K562 (cell line): Measurements from ENCODE around the gene TXNRD2. TPM values are rescaled to one million over a fixed set of nuclear protein-coding genes. Genes with fewer than 3 reads are reported as not detected.
A peak's percentile ranks its signal among the peaks of the same experiment; 100 is the strongest.

ENCODE experiments used
- BCL6 ChIP-seq: fragments of 250-450 bp; sonication (Bioruptor Pico); IDR thresholded peaks from 2 replicates; pipeline ENCODE4 v1.4.0; 2020
- CTCF ChIP-seq, 3 experiments: IDR thresholded peaks in 2 of 3; conservative IDR thresholded peaks in 1 of 3; 2 replicates each; pipeline ENCODE4 v1.5.1; 2011 to 2012; ENCODE audit warnings: low read length in 3 of 3, mild to moderate bottlenecking in 3 of 3, control low read depth in 2 of 3, improper control_type of control experiment in 1 of 3, inconsistent platforms in 1 of 3, low read depth in 1 of 3, mixed read lengths in 1 of 3, moderate library complexity in 1 of 3; ENCODE audit not compliant: insufficient read depth in 2 of 3
- E2F6 ChIP-seq, 2 experiments: IDR thresholded peaks; 2 replicates each; pipeline ENCODE4 v1.6.1; 2011; ENCODE audit warnings: borderline replicate concordance in 1 of 2, control low read depth in 1 of 2, low read depth in 1 of 2, low read length in 1 of 2, mild to moderate bottlenecking in 1 of 2, mixed read lengths in 1 of 2, moderate library complexity in 1 of 2; ENCODE audit not compliant: insufficient read depth in 1 of 2, insufficient read length in 1 of 2, poor library complexity in 1 of 2, severe bottlenecking in 1 of 2; ENCODE audit errors: extremely low read depth in 1 of 2
- HDAC6 ChIP-seq: IDR thresholded peaks from 2 replicates; pipeline ENCODE4 v1.6.1; 2012; ENCODE audit warnings: low read depth, mild to moderate bottlenecking, control low read depth, inconsistent platforms, low read length, moderate library complexity
- MITF ChIP-seq: IDR thresholded peaks from 2 replicates; pipeline ENCODE4 v1.6.1; 2014; ENCODE audit warnings: antibody characterized with exemption
- MYBL2 ChIP-seq, 2 experiments: fragments of 450-650 bp in 1 of 2; sonication (generic) in 1 of 2; formaldehyde crosslinking in 1 of 2; IDR thresholded peaks; 2 replicates each; pipeline versions ENCODE4 v1.6.1 to v1.8.1; 2017 to 2022; ENCODE audit warnings: borderline replicate concordance in 1 of 2, inconsistent platforms in 1 of 2, low read depth in 1 of 2, mild to moderate bottlenecking in 1 of 2, missing genetic modification reagents in 1 of 2, moderate library complexity in 1 of 2
- PHF8 ChIP-seq: fragments of 200-600 bp; sonication (generic); IDR thresholded peaks from 2 replicates; pipeline ENCODE4 v1.6.1; 2012; ENCODE audit warnings: mixed run types, mild to moderate bottlenecking, inconsistent platforms, low read length, moderate library complexity, borderline replicate concordance
- POLR2AphosphoS2 ChIP-seq: IDR thresholded peaks from 2 replicates; pipeline ENCODE4 v1.6.1; 2012; ENCODE audit warnings: low read length, improper control_type of control experiment
- TBL1XR1 ChIP-seq, 2 experiments: IDR thresholded peaks; 2 replicates each; pipeline ENCODE4 v1.6.1; 2012; ENCODE audit warnings: improper control_type of control experiment in 2 of 2, low read length in 2 of 2, mild to moderate bottlenecking in 1 of 2
- ZNF146 ChIP-seq: IDR thresholded peaks from one replicate; pipeline ENCODE4 v1.6.1; 2018; ENCODE audit warnings: missing compliant biosample characterization; ENCODE audit not compliant: unreplicated experiment
- polyA plus RNA-seq, 8 experiments: library from polyadenylated mRNA; depleted of rRNA in 4 of 8; stranded (reverse) in 5 of 8; unstranded in 3 of 8; fragments of >200 nt; fragmentation: Nextera tagmentation in 2 of 8; fragmentation: Illumina TruSeq in 1 of 8; extraction: Ambion mirVana in 2 of 8; extraction: Trizol in 1 of 8; gene quantifications; 2 replicates each; pipeline versions ENCODE4 v1.2.1 to v1.2.3, GENCODE V29; 2011 to 2014; ENCODE audit warnings: inconsistent platforms in 1 of 8, missing spikeins in 1 of 8
- total RNA-seq, 7 experiments: library from RNA; depleted of rRNA in 6 of 7; stranded (reverse); fragments of >200 nt in 6 of 7; fragmentation: Illumina TruSeq in 2 of 7; extraction: Trizol in 2 of 7; gene quantifications; 2 replicates each; pipeline versions ENCODE4 v1.2.1 to v1.2.3, GENCODE V29; 2011 to 2021; ENCODE audit warnings: low replicate concordance in 1 of 7
- TF ChIP-seq, protein P1 (sequence below): fragments of 450-650 bp; formaldehyde crosslinking; IDR thresholded peaks from 2 replicates; pipeline ENCODE4 v1.4.0; 2022; ENCODE audit warnings: missing genetic modification characterization
- TF ChIP-seq, protein P2 (sequence below): sonication (generic); formaldehyde crosslinking; IDR thresholded peaks from 2 replicates; pipeline ENCODE4 v1.8.1; 2023; ENCODE audit warnings: mild to moderate bottlenecking, missing genetic modification reagents

TXNRD2 gene
- total and polyA plus RNA-seq, 9 of the 15 experiments (the other 6 are each of a cell fraction or from before 2014, with no cell fraction given) = 3.3 to 80.2 (median 49.4) TPM

DNA sequence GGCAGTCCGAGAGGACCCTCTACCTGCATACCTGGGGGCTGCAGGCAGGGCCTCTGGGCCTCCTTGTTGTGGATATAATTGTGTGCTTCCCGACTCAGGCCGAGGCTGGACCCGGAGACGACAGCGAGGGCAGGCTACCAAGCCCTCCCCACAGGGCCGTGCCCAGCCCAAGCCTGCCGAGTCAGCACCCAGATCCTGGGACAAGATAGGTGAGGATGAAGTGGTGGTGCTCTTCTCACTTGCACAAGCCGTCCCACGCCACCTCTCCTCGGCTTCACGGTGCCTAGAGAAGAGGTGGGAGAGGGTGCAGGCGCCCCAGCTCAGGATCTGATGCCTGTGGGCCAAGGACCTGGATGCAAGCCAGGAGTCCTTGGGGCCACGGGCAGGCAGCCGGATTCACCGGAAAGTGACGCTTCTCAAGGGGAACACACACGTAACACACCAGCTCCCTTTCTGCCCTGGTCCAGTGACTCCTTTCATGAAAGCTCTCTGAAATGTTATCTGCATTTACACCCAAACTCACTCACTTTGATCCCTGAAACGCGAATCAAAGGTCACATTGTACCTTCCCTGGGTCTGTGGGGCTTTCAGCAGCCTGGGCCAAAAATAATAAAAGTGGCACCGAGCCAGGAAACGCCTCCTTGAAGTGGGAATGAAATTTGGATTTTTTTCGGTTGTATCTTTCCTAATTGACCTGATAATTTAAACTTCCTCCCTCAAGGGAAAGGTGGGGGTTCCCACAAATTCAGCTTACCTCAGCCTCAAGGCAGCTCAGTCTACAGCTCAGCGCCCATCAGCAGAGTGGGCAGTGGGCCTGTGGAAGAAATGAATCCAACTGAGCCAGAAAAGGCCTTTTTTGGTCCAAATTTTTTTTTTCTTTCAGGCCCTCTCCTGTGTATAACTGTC lies 85.9 kb downstream of the TXNRD2 start (continued):
- TF ChIP-seq E2F6 (IDR thresholded peaks at IDR 0.05; ENCODE audit: borderline replicate concordance in 1 of 2, extremely low read depth in 1 of 2, insufficient read depth in 1 of 2, insufficient read length in 1 of 2, low read depth in 1 of 2, low read length in 1 of 2, poor library complexity in 1 of 2, severe bottlenecking in 1 of 2) = peak in 1 of 2 experiments; percentile 8
- TF ChIP-seq, protein P1, sequence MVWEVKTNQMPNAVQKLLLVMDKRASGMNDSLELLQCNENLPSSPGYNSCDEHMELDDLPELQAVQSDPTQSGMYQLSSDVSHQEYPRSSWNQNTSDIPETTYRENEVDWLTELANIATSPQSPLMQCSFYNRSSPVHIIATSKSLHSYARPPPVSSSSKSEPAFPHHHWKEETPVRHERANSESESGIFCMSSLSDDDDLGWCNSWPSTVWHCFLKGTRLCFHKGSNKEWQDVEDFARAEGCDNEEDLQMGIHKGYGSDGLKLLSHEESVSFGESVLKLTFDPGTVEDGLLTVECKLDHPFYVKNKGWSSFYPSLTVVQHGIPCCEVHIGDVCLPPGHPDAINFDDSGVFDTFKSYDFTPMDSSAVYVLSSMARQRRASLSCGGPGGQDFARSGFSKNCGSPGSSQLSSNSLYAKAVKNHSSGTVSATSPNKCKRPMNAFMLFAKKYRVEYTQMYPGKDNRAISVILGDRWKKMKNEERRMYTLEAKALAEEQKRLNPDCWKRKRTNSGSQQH (CRISPR knock-in tag) = peak; percentile 77; the same call in 1 of the 2 replicates
- TF ChIP-seq, protein P2, sequence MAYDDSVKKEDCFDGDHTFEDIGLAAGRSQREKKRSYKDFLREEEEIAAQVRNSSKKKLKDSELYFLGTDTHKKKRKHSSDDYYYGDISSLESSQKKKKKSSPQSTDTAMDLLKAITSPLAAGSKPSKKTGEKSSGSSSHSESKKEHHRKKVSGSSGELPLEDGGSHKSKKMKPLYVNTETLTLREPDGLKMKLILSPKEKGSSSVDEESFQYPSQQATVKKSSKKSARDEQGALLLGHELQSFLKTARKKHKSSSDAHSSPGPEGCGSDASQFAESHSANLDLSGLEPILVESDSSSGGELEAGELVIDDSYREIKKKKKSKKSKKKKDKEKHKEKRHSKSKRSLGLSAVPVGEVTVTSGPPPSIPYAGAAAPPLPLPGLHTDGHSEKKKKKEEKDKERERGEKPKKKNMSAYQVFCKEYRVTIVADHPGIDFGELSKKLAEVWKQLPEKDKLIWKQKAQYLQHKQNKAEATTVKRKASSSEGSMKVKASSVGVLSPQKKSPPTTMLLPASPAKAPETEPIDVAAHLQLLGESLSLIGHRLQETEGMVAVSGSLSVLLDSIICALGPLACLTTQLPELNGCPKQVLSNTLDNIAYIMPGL (CRISPR knock-in tag) = 0 out of 2 replicates have a peak, but pooled peaks have one; percentile 9
- TF ChIP-seq HDAC6 = 0 out of 2 replicates have a peak, but pooled peaks have one; percentile 11
- TF ChIP-seq MITF = no peak
- TF ChIP-seq CTCF (IDR thresholded peaks at IDR 0.05 in 2 of 3, conservative IDR thresholded peaks at IDR 0.05 in 1 of 3; ENCODE audit: insufficient read depth in 2 of 3, low read depth in 1 of 3, low read length in 3 of 3) = peak in 2 of 3 experiments; percentile 6 to 28; a peak in 1 of 6 replicates
- TF ChIP-seq BCL6 (CRISPR knock-in tag) = no peak
- TF ChIP-seq ZNF146 (CRISPR knock-in tag) = no peak
- peak; percentile 56 for TF ChIP-seq PHF8
- no peak; the same call in 1 of the 2 replicates for TF ChIP-seq POLR2AphosphoS2
- TF ChIP-seq MYBL2 (IDR thresholded peaks at IDR 0.05; ENCODE audit: low read depth) = no peak
- no peak for TF ChIP-seq MYBL2 (CRISPR knock-in tag; IDR thresholded peaks at IDR 0.05; ENCODE audit: borderline replicate concordance)
- TF ChIP-seq TBL1XR1 (IDR thresholded peaks at IDR 0.05; ENCODE audit: low read length in 2 of 2) = 0 out of 4 replicates have a peak, but pooled peaks of 1 of the 2 experiments have one; percentile 5
